B cell (primary cell): ENCODE data around the gene VEZT.

Experiments used
- CTCF ChIP-seq: fragments of 200-600 bp; IDR thresholded peaks from one replicate; pipeline ENCODE4 v1.8.0; 2022; ENCODE audit warnings: antibody characterized with exemption, mild to moderate bottlenecking
- EZH2 ChIP-seq: IDR thresholded peaks from 2 replicates; pipeline ENCODE4 v1.6.1; 2012; ENCODE audit warnings: borderline replicate concordance, low read depth, mild to moderate bottlenecking, moderate library complexity, low read length; ENCODE audit not compliant: insufficient read depth, poor library complexity, severe bottlenecking

GRCh38 chr12:95231190-95231589 is 13.6 kb downstream of the VEZT start:
- no peak for TF ChIP-seq CTCF
- no peak for TF ChIP-seq EZH2
